K562 (cell line): ENCODE measurements around the gene SLC5A7. TPM values are rescaled to one million over a fixed set of nuclear protein-coding genes. Genes with fewer than 3 reads are reported as not detected.

Experiments used
- ATAC-seq: fragments of 200-7000 bp; cut with Tn5 transposase; 3 replicates; pipeline ENCODE4 v1.9.1; 2020; ENCODE audit warnings: moderate library complexity
- BruUV-seq: library from RNA; stranded (reverse); fragments of 400-500 nt; replicated peaks from 2 replicates; lab custom pipeline; 2021; lab: Mats Ljungman, UMichigan
- CTCF ChIA-PET: fragments of 300-600 bp; formaldehyde crosslinking; extraction: SDS; loops from one replicate; lab custom pipeline; 2021; ENCODE audit warnings: low intra/inter-chr PET ratio; lab: Yijun Ruan, JAX
- POLR2A ChIA-PET: fragments of 300-600, 350-650 bp; sonication (Branson Sonifier 250); formaldehyde crosslinking; extraction: SDS; loops from one replicate; lab custom pipeline; 2021; ENCODE audit warnings: antibody characterized with exemption, inconsistent platforms; lab: Yijun Ruan, JAX
- DNase-seq, 4 experiments: peaks; one replicate each; pipeline versions ENCODE4 v3.0.0 to v3.0.0-alpha.2; 2011 to 2018; ENCODE audit warnings: low spot score in 3 of 4, mixed read lengths in 3 of 4; ENCODE audit errors: extremely low read depth in 1 of 4
- FAIRE-seq: peaks from 2 replicates; lab custom pipeline; 2011; peaks lifted over from hg19 to GRCh38; lab: Jason Lieb, UNC
- H2AFZ ChIP-seq: 2 replicates; pipeline ENCODE4 v1.6.0; 2011; ENCODE audit warnings: low read depth, low read length, control low read depth, inconsistent platforms
- H3K27ac ChIP-seq: fragments of 200-600 bp; 3 replicates; pipeline ENCODE4 v1.8.0; 2011; ENCODE audit warnings: low read depth, mild to moderate bottlenecking, control low read depth, inconsistent platforms, low read length, moderate library complexity, mixed read lengths; ENCODE audit errors: extremely low read depth
- H3K27me3 ChIP-seq, 2 experiments: fragments of 300-600 bp in 1 of 2; 2 replicates in 1 of 2; 3 replicates in 1 of 2; pipeline versions ENCODE4 v1.6.0 to v1.8.0; 2011; ENCODE audit warnings: inconsistent platforms in 2 of 2, low read length in 2 of 2, mild to moderate bottlenecking in 1 of 2, mixed read lengths in 1 of 2, moderate library complexity in 1 of 2; ENCODE audit not compliant: control insufficient read depth in 2 of 2, insufficient read depth in 2 of 2
- H3K36me3 ChIP-seq: fragments of 300-600 bp; 3 replicates; pipeline ENCODE4 v1.8.0; 2011; ENCODE audit warnings: mild to moderate bottlenecking, low read length, inconsistent platforms; ENCODE audit not compliant: control insufficient read depth, insufficient read depth
- H3K4me1 ChIP-seq, 2 experiments: fragments of 200-600 bp in 1 of 2; replicated peaks in 1 of 2; 2 replicates in 1 of 2; 3 replicates in 1 of 2; pipeline versions ENCODE4 v1.5.1 to v1.8.0; 2011; ENCODE audit warnings: inconsistent platforms in 2 of 2, low read length in 2 of 2, mild to moderate bottlenecking in 1 of 2, mixed read lengths in 1 of 2, moderate library complexity in 1 of 2; ENCODE audit not compliant: control insufficient read depth in 2 of 2, insufficient read depth in 2 of 2
- H3K4me2 ChIP-seq: 2 replicates; pipeline ENCODE4 v1.6.1; 2011; ENCODE audit warnings: low read length, control low read depth, inconsistent platforms, mixed read lengths; ENCODE audit not compliant: insufficient read depth
- H3K4me3 ChIP-seq: fragments of 200-600 bp; sonication (generic), shearing (Covaris generic); 2 replicates; pipeline ENCODE4 v1.5.1; 2016; ENCODE audit warnings: control low read depth, inconsistent platforms
- H3K79me2 ChIP-seq: fragments of 200-600 bp; 3 replicates; pipeline ENCODE4 v1.8.0; 2011; ENCODE audit warnings: low read length, inconsistent platforms; ENCODE audit not compliant: control insufficient read depth, insufficient read depth
- H3K9ac ChIP-seq, 2 experiments: 2 replicates each; pipeline versions ENCODE4 v1.6.0 to v1.6.1; 2011; ENCODE audit warnings: low read depth in 2 of 2, low read length in 2 of 2, control low read depth in 1 of 2, inconsistent platforms in 1 of 2, mild to moderate bottlenecking in 1 of 2, mixed read lengths in 1 of 2; ENCODE audit not compliant: insufficient read depth in 1 of 2
- H3K9me1 ChIP-seq: one replicate; pipeline ENCODE4 v1.6.0; 2011; ENCODE audit warnings: inconsistent platforms, mild to moderate bottlenecking, low read length, moderate library complexity; ENCODE audit not compliant: control insufficient read depth, insufficient read depth
- H3K9me3 ChIP-seq: replicated peaks from 2 replicates; pipeline ENCODE4 v1.5.1; 2011; ENCODE audit warnings: low read depth, low read length, inconsistent platforms; ENCODE audit not compliant: control insufficient read depth, insufficient read depth
- H4K20me1 ChIP-seq: replicated peaks from 2 replicates; pipeline ENCODE4 v1.6.1; 2011; ENCODE audit warnings: low read length, inconsistent platforms, mixed read lengths; ENCODE audit not compliant: control insufficient read depth, insufficient read depth
- CEBPG ChIP-seq, 3 experiments: fragments of 200-800 bp in 1 of 3; sonication (Bioruptor generic) in 1 of 3; sonication (generic) in 1 of 3; formaldehyde crosslinking in 1 of 3; IDR thresholded peaks in 2 of 3; conservative IDR thresholded peaks in 1 of 3; 2 replicates each; pipeline versions ENCODE4 v1.6.1 to v1.8.0; 2016 to 2022; ENCODE audit warnings: missing compliant biosample characterization in 2 of 3, missing genetic modification characterization in 2 of 3, mild to moderate bottlenecking in 1 of 3, missing genetic modification reagents in 1 of 3
- DIDO1 ChIP-seq: fragments of 450-650 bp; IDR thresholded peaks from 2 replicates; pipeline ENCODE4 v1.6.1; 2016; ENCODE audit warnings: low read depth, missing biosample characterization, missing genetic modification characterization
- GATA2 ChIP-seq: sonication (generic); formaldehyde crosslinking; IDR thresholded peaks from 2 replicates; pipeline ENCODE4 v1.4.0; 2020; ENCODE audit warnings: mild to moderate bottlenecking, missing genetic modification reagents
- JUND ChIP-seq, 2 experiments: IDR thresholded peaks; 2 replicates in 1 of 2; 3 replicates in 1 of 2; pipeline ENCODE4 v1.6.1; 2011; ENCODE audit warnings: borderline replicate concordance in 2 of 2, low read depth in 2 of 2, low read length in 2 of 2, improper control_type of control experiment in 1 of 2, missing biosample characterization in 1 of 2, missing genetic modification characterization in 1 of 2, missing genetic modification reagents in 1 of 2
- KDM5B ChIP-seq: fragments of 200-600 bp; sonication (generic); IDR thresholded peaks from 2 replicates; pipeline ENCODE4 v1.6.1; 2012; ENCODE audit warnings: low read depth, mild to moderate bottlenecking, moderate library complexity, low read length, control low read depth, inconsistent platforms; ENCODE audit not compliant: insufficient replicate concordance
- RAD21 ChIP-seq, 2 experiments: fragments of 250-450 bp in 1 of 2; fragments of 450-650 bp in 1 of 2; sonication (Bioruptor Pico) in 1 of 2; formaldehyde crosslinking in 1 of 2; IDR thresholded peaks in 1 of 2; conservative IDR thresholded peaks in 1 of 2; 2 replicates each; pipeline versions ENCODE4 v1.4.0 to v1.8.0; 2020 to 2022; ENCODE audit warnings: mild to moderate bottlenecking in 2 of 2, moderate library complexity in 1 of 2
- SPI1 ChIP-seq: IDR thresholded peaks from 2 replicates; pipeline ENCODE4 v1.6.1; 2011; ENCODE audit warnings: low read depth, low read length, control low read depth, borderline replicate concordance
- ZNF143 ChIP-seq: sonication (generic); formaldehyde crosslinking; IDR thresholded peaks from 2 replicates; pipeline ENCODE4 v1.9.0; 2022; ENCODE audit warnings: mild to moderate bottlenecking, missing genetic modification reagents
- ZNF436 ChIP-seq: fragments of 250-450, 450-650 bp; sonication (Bioruptor Pico); formaldehyde crosslinking; IDR thresholded peaks from 2 replicates; pipeline ENCODE4 v1.7.0; 2020; ENCODE audit warnings: mild to moderate bottlenecking
- ZNF57 ChIP-seq: fragments of 450-650 bp; formaldehyde crosslinking; IDR thresholded peaks from 2 replicates; pipeline ENCODE4 v1.4.0; 2020; ENCODE audit warnings: mild to moderate bottlenecking, moderate library complexity
- ZNF696 ChIP-seq: fragments of 250-450 bp; sonication (Bioruptor Pico); conservative IDR thresholded peaks from 2 replicates; pipeline ENCODE4 v1.4.0; 2020; ENCODE audit warnings: mild to moderate bottlenecking, moderate library complexity
- WGBS: fragments of 100-300 bp; shearing (Covaris generic); methylation state at CpG from one replicate; pipeline ENCODE4 v1.1.6; 2016; ENCODE audit warnings: low coverage, mixed read lengths; ENCODE audit not compliant: insufficient coverage; ENCODE audit errors: missing lambda C conversion rate; 5-methylcytosine and 5-hydroxymethylcytosine counted together
- in situ Hi-C: fragments of 300-500 bp; cut with MboI; formaldehyde crosslinking; loops from 4 replicates; pipeline ENCODE4 v1.15.0; 2018; ENCODE audit warnings: inconsistent platforms, mixed read lengths
- intact Hi-C: fragments of 100-400 bp; cut with micrococcal nuclease; formaldehyde crosslinking; loops from 2 replicates; pipeline ENCODE4 v1.14.2; 2022
- polyA plus RNA-seq, 8 experiments: library from polyadenylated mRNA; depleted of rRNA in 4 of 8; stranded (reverse) in 5 of 8; unstranded in 3 of 8; fragments of >200 nt; fragmentation: Nextera tagmentation in 2 of 8; fragmentation: Illumina TruSeq in 1 of 8; extraction: Ambion mirVana in 2 of 8; extraction: Trizol in 1 of 8; gene quantifications; 2 replicates each; pipeline versions ENCODE4 v1.2.1 to v1.2.3, GENCODE V29; 2011 to 2014; ENCODE audit warnings: inconsistent platforms in 1 of 8, missing spikeins in 1 of 8
- total RNA-seq, 7 experiments: library from RNA; depleted of rRNA in 6 of 7; stranded (reverse); fragments of >200 nt in 6 of 7; fragmentation: Illumina TruSeq in 2 of 7; extraction: Trizol in 2 of 7; gene quantifications; 2 replicates each; pipeline versions ENCODE4 v1.2.1 to v1.2.3, GENCODE V29; 2011 to 2021; ENCODE audit warnings: low replicate concordance in 1 of 7
- TF ChIP-seq, protein P1 (sequence below): fragments of 450-650 bp; IDR thresholded peaks from 2 replicates; pipeline ENCODE4 v1.6.1; 2017; ENCODE audit warnings: mild to moderate bottlenecking, moderate library complexity
- TF ChIP-seq, protein P2 (sequence below): fragments of 450-650 bp; IDR thresholded peaks from one replicate; pipeline ENCODE4 v1.6.1; 2018; ENCODE audit warnings: mild to moderate bottlenecking, moderate library complexity; ENCODE audit not compliant: partially characterized antibody

Gene SLC5A7
- total and polyA plus RNA-seq, 9 of the 15 experiments (the other 6 are each of a cell fraction or from before 2014, with no cell fraction given): not detected

DNA sequence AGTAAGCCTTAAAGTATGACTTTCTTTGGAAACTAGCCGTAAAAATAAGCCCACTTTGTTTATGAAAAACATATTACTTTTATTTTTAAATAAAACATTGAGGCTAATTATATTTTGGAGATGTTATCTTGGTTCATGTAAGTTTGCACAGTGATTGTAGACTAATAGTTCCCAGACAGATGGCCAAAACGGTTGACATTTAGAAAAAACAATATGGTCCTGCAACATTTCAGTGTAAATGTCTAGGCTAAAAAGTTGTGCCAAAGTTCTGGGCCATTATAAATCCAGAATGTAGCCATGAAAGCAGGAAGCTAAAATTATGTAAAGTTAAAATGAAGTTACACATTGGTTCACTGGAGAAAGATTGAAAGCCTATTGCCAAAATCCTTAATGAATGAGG, 43.6 kb downstream of the SLC5A7 start:
- 0% methylated on average over 2 of the region's 2 CpGs for WGBS

DNA sequence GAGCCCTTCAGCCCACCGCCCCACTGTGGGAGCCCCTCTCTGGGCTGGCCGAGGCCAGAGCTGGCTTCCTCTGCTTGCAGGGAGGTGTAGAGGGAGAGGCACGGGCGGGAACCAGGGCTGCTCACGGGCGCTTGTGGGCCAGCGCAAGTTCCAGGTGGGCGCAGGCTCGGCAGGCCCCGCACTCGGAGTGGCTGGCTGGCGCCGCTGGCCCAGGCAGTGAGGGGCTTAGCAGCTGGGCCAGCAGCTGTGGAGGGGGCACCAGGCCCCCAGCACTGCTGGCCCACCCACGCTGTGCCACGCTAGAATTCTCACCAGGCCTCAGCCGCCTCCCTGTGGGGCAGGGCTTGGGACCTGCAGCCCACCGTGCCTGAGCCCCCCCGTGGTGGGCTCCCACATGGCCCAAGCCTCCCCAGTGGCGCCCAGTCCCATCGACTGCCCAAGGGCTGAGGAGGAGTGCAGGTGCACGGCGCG, 45.2 kb downstream of the SLC5A7 start:
- ATAC-seq: no peak

More for the DNA sequence above, 43.6 kb downstream of the SLC5A7 start:
- H3K36me3 ChIP-seq: no peaks in the 10 kb centered on the region
- no peak overlapping the region for H3K4me2 ChIP-seq
- intact Hi-C loops: no loop called here
- no peaks in the 10 kb centered on the region for H3K27me3 ChIP-seq
- in situ Hi-C loops: no loop called here
- H3K27ac ChIP-seq: no peak overlapping the region
- no peaks in the 10 kb centered on the region for H3K4me1 ChIP-seq
- ChIA-PET POLR2A (no interaction called here), CTCF (no interaction called here)
- H2AFZ ChIP-seq: no peak overlapping the region
- H3K79me2 ChIP-seq: no peaks in the 10 kb centered on the region
- no peak overlapping the region for H3K4me3 ChIP-seq
- no peaks in the 10 kb centered on the region for H4K20me1 ChIP-seq
- H3K9me3 ChIP-seq: no peaks in the 10 kb centered on the region
- no TSS peak for BruUV-seq
- ATAC-seq (no peak), DNase-seq (no peak), FAIRE-seq (no peak)
- no peak for TF ChIP-seq ZNF143 (CRISPR knock-in tag)
- TF ChIP-seq RAD21 (CRISPR knock-in tag; conservative IDR thresholded peaks at IDR 0.05 in 1 of 2, IDR thresholded peaks at IDR 0.05 in 1 of 2): no peak
- no peaks in the 10 kb centered on the region for H3K9me1 ChIP-seq
- H3K9ac ChIP-seq: no peak overlapping the region

More for the DNA sequence above, 45.2 kb downstream of the SLC5A7 start:
- BruUV-seq: no TSS peak
- Histone ChIP-seq H3K4me1 (no peaks in the 10 kb centered on the region), H2AFZ (no peak overlapping the region), H3K9me1 (no peaks in the 10 kb centered on the region), H3K79me2 (no peaks in the 10 kb centered on the region), H3K27ac (no peak overlapping the region), H3K36me3 (no peaks in the 10 kb centered on the region), H3K27me3 (no peaks in the 10 kb centered on the region), H3K4me3 (no peak overlapping the region), H3K9me3 (no peaks in the 10 kb centered on the region), H4K20me1 (no peaks in the 10 kb centered on the region), H3K9ac (no peak overlapping the region), H3K4me2 (no peak overlapping the region)
- CTCF ChIA-PET: no interaction called here
- intact Hi-C loops (no loop called here), in situ Hi-C loops (no loop called here)
- FAIRE-seq: no peak
- TF ChIP-seq KDM5B (no peak), GATA2 (CRISPR knock-in tag) (no peak), JUND (IDR thresholded peaks at IDR 0.05; ENCODE audit: borderline replicate concordance, low read depth, low read length) (no peak), JUND (tag; IDR thresholded peaks at IDR 0.05; ENCODE audit: borderline replicate concordance, low read depth, low read length) (no peak), DIDO1 (tag) (no peak), CEBPG (CRISPR knock-in tag; IDR thresholded peaks at IDR 0.05) (no peak), CEBPG (tag; conservative IDR thresholded peaks at IDR 0.05 in 1 of 2, IDR thresholded peaks at IDR 0.05 in 1 of 2) (no peak), ZNF696 (no peak), ZNF436 (no peak), ZNF57 (CRISPR knock-in tag) (no peak), SPI1 (no peak)
- TF ChIP-seq, protein P1, sequence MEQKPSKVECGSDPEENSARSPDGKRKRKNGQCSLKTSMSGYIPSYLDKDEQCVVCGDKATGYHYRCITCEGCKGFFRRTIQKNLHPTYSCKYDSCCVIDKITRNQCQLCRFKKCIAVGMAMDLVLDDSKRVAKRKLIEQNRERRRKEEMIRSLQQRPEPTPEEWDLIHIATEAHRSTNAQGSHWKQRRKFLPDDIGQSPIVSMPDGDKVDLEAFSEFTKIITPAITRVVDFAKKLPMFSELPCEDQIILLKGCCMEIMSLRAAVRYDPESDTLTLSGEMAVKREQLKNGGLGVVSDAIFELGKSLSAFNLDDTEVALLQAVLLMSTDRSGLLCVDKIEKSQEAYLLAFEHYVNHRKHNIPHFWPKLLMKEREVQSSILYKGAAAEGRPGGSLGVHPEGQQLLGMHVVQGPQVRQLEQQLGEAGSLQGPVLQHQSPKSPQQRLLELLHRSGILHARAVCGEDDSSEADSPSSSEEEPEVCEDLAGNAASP: no peak
- TF ChIP-seq, protein P2, sequence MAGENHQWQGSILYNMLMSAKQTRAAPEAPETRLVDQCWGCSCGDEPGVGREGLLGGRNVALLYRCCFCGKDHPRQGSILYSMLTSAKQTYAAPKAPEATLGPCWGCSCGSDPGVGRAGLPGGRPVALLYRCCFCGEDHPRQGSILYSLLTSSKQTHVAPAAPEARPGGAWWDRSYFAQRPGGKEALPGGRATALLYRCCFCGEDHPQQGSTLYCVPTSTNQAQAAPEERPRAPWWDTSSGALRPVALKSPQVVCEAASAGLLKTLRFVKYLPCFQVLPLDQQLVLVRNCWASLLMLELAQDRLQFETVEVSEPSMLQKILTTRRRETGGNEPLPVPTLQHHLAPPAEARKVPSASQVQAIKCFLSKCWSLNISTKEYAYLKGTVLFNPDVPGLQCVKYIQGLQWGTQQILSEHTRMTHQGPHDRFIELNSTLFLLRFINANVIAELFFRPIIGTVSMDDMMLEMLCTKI: no peak
- no peak for DNase-seq
- under 1% methylated on average over 19 of the region's 23 CpGs for WGBS
- POLR2A ChIA-PET: no interaction called here
